Measurements from ENCODE around the gene ZNF304. TPM values are rescaled to one million over a fixed set of nuclear protein-coding genes. Genes with fewer than 3 reads are reported as not detected.

The ZNF304 gene
- polyA plus RNA-seq, 3 donors, result 0.96 to 2.9 (median 1.0) TPM

DNA sequence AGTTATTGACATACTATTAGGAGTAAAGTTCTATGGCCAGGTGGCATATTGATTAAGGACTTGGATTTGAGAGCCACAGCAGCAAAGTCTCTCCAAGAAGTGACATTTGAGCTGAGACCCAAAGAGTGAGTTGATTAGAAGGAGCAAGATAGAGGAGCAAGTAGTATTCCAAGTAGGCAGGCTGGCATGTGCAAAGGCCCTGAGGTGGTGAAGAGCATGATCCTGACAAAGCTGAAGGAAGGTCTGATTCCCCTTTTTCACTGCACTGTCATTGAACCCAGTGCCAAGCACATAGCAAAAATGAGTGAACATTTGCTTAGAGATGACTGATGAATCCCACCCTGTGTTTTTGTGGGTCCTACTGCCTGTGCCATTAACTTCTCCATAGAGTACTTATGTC, 26.1 kb upstream of the ZNF304 start:
- Histone ChIP-seq H4K20me1 (ENCODE audit: insufficient read depth, low read length) (no peaks in the 10 kb centered on the region), H3K27ac (ENCODE audit: low read depth in 1 of 2, low read length in 2 of 2) (no peak overlapping the region), H3K79me2 (ENCODE audit: insufficient read depth, low read length) (peaks cover 22% of the 10 kb centered on the region), H2AFZ (ENCODE audit: insufficient read depth, low read depth, low read length, poor library complexity, severe bottlenecking) (no peak overlapping the region), H3K4me2 (replicated peaks; ENCODE audit: extremely low read depth, low read length, poor library complexity, severe bottlenecking) (no peak overlapping the region), H3K4me3 (replicated peaks in 1 of 3; ENCODE audit: low read depth in 2 of 3, low read length in 3 of 3) (no peak overlapping the region), H3K9ac (ENCODE audit: insufficient read depth, low read length, poor library complexity, severe bottlenecking) (no peak overlapping the region), H3K27me3 (ENCODE audit: control insufficient read depth in 2 of 2, insufficient read depth in 2 of 2, low read length in 2 of 2) (no peaks in the 10 kb centered on the region), H3K4me1 (ENCODE audit: control insufficient read depth in 1 of 2, insufficient read depth in 2 of 2, low read length in 2 of 2) (peaks cover 12 to 16% of the 10 kb centered on the region in 2 donors), H3K36me3 (replicated peaks in 1 of 2; ENCODE audit: control insufficient read depth in 1 of 2, insufficient read depth in 2 of 2, low read length in 2 of 2) (peaks cover 55 to 69% of the 10 kb centered on the region in 2 donors), H3K9me3 (replicated peaks in 1 of 2; ENCODE audit: control insufficient read depth in 1 of 2, insufficient read depth in 1 of 2, low read length in 2 of 2) (peaks cover 43 to 52% of the 10 kb centered on the region in 2 donors)
- TF ChIP-seq, protein P1, sequence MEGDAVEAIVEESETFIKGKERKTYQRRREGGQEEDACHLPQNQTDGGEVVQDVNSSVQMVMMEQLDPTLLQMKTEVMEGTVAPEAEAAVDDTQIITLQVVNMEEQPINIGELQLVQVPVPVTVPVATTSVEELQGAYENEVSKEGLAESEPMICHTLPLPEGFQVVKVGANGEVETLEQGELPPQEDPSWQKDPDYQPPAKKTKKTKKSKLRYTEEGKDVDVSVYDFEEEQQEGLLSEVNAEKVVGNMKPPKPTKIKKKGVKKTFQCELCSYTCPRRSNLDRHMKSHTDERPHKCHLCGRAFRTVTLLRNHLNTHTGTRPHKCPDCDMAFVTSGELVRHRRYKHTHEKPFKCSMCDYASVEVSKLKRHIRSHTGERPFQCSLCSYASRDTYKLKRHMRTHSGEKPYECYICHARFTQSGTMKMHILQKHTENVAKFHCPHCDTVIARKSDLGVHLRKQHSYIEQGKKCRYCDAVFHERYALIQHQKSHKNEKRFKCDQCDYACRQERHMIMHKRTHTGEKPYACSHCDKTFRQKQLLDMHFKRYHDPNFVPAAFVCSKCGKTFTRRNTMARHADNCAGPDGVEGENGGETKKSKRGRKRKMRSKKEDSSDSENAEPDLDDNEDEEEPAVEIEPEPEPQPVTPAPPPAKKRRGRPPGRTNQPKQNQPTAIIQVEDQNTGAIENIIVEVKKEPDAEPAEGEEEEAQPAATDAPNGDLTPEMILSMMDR (IDR thresholded peaks at IDR 0.05), result no peak
- Mint-ChIP-seq H3K36me3 (peaks cover 62 to 70% of the 10 kb centered on the region in 2 donors), H3K4me1 (peaks cover 20% of the 10 kb centered on the region), H3K4me3 (no peak overlapping the region), H3K9me3 (peaks cover 41 to 78% (median 53%) of the 10 kb centered on the region in 7 donors), H3K27me3 (ENCODE audit: low read depth in 3 of 3) (no peaks in the 10 kb centered on the region), H3K27ac (peak overlapping the region in 1 of 7 donors; percentile 64)
- intact Hi-C loops (cut with micrococcal nuclease), result no loop called here
- no peak for DNase-seq

DNA sequence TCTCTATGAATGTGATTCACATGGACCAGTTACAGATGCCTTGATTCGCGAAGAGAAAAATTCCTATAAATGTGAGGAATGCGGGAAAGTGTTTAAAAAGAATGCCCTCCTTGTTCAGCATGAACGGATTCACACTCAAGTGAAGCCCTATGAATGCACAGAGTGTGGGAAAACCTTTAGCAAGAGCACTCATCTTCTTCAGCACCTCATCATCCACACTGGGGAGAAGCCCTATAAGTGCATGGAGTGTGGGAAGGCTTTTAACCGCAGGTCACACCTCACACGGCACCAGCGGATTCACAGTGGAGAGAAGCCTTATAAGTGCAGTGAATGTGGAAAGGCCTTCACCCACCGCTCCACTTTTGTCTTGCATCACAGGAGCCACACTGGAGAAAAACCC, 23.1 kb upstream of the ZNF304 start:
- H3K27ac ChIP-seq (ENCODE audit: low read depth in 1 of 2, low read length in 2 of 2), result no peak overlapping the region
- peaks cover 47 to 63% of the 10 kb centered on the region in 2 donors for H3K9me3 ChIP-seq (replicated peaks in 1 of 2; ENCODE audit: control insufficient read depth in 1 of 2, insufficient read depth in 1 of 2, low read length in 2 of 2)
- Mint-ChIP-seq H3K36me3 (peaks cover 62 to 69% of the 10 kb centered on the region in 2 donors), H3K9me3 (peaks cover 41 to 86% (median 62%) of the 10 kb centered on the region in 7 donors), H3K4me3 (no peak overlapping the region), H3K27ac (no peak overlapping the region), H3K27me3 (ENCODE audit: low read depth in 3 of 3) (peaks cover 0 to 2% (median 0%) of the 10 kb centered on the region in 3 donors), H3K4me1 (no peaks in the 10 kb centered on the region)
- no peak overlapping the region for H3K4me2 ChIP-seq (replicated peaks; ENCODE audit: extremely low read depth, low read length, poor library complexity, severe bottlenecking)
- TF ChIP-seq, protein P1 (IDR thresholded peaks at IDR 0.05), result no peak
- no peaks in the 10 kb centered on the region for H4K20me1 ChIP-seq (ENCODE audit: insufficient read depth, low read length)
- no peaks in the 10 kb centered on the region for H3K79me2 ChIP-seq (ENCODE audit: insufficient read depth, low read length)
- intact Hi-C loops (cut with micrococcal nuclease), result no loop called here
- peak overlapping the region in 1 of 3 experiments; percentile 21 for H3K4me3 ChIP-seq (replicated peaks in 1 of 3; ENCODE audit: low read depth in 2 of 3, low read length in 3 of 3)
- H2AFZ ChIP-seq (ENCODE audit: insufficient read depth, low read depth, low read length, poor library complexity, severe bottlenecking), result no peak overlapping the region
- no peaks in the 10 kb centered on the region for H3K4me1 ChIP-seq (ENCODE audit: control insufficient read depth in 1 of 2, insufficient read depth in 2 of 2, low read length in 2 of 2)
- DNase-seq, result no peak
- H3K27me3 ChIP-seq (ENCODE audit: control insufficient read depth in 2 of 2, insufficient read depth in 2 of 2, low read length in 2 of 2), result no peaks in the 10 kb centered on the region
- peaks cover 55 to 74% of the 10 kb centered on the region in 2 donors for H3K36me3 ChIP-seq (replicated peaks in 1 of 2; ENCODE audit: control insufficient read depth in 1 of 2, insufficient read depth in 2 of 2, low read length in 2 of 2)
- H3K9ac ChIP-seq (ENCODE audit: insufficient read depth, low read length, poor library complexity, severe bottlenecking), result no peak overlapping the region
- WGBS (ENCODE audit: insufficient coverage), result 95% methylated on average over 7 of the region's 8 CpGs
